HG02571 (cell line): ENCODE results near the gene SLFN12L.
"Not testable (repeated sequence)": the region's sequence is repeated elsewhere in the genome, so short reads cannot be mapped to it uniquely, and the experiment has no call there.

ENCODE experiments used
- ATAC-seq: cut with Tn5 transposase; IDR thresholded peaks from one replicate; pipeline ENCODE4 v1.9.1; 2021; ENCODE audit warnings: mild to moderate bottlenecking, moderate library complexity; ENCODE audit not compliant: unreplicated experiment

The SLFN12L gene

GRCh38 chr17:35543856-35544255, 6.4 kb upstream of the SLFN12L start:
- ATAC-seq, result no peak

DNA sequence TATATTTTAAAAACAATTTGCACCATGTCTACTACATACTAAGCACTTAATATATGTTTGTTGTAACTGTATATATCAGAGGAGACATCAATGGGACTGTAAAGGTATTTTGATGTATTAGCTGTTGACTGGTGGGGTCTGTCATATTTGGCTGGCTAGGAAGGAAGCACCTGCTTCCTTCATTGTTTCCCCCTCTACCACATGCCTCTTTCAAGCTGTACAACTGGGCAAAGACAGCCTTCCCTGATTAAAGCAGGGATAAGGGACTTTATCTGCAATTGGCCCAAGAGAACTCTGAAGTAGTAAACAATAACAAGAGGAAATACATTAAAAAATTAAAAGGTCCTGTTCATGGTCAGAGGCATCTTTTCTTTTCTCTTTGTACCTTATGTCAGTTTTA, 5.5 kb upstream of the SLFN12L start:
- no peak for ATAC-seq

DNA sequence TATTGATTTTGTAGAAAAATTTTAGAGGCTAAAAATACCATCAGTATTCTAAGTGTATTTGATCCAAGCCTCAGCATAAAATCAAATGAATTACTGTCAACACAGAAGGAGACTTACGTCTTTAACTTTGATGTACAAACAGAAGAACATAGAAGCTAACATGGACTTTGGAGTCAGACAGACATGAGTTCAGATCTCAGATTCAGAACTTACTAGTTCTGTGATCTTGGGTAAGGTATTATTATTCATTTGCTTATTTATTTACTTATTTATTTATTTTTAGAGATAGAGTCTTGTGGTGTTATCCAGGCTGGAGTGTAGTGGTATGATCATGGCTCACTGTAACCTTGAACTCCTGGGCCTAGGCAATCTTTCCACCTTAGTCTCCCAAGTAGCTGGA, 4.0 kb upstream of the SLFN12L start:
- ATAC-seq, result no peak

DNA sequence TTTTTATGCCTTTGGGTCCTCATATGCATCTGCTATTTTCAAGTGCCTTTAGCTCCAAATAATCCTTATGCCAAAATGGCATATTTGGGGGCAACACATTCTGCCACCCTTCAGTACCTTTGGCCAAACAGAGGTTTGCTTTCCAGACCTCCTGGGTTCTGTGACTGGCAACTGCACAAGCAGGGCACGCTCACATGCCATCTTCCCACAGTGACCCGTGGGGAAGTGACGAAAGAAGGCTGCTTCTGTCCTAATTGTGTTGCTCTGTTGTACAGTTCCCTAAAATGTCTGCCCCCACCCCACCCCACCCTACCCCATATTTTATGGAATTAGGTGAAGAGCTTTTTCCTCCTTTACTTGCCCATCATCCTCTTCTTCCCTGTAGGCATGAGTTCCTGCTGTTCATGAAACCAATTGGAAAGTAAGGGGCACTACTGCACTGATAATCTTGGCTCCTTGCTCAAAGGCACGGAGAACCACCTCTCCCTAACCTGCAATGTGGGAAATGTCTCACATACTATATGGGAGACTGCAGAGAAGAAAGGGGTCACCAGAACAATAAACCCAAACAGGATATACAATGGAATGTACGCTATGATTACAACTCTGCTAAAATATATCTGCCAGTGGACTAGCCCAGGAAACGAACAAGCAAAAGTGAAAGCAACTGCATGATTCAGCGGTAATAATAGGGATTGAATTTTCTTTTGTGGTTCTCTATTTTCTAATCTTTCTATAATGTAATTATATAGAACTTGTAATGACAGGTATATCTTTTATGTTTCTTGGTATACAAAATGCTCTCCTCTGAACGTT, 3.3 kb upstream of the SLFN12L start:
- no peak for ATAC-seq

GRCh38 chr17:35539659-35540026, 2.2 kb upstream of the SLFN12L start:
- no peak for ATAC-seq

GRCh38 chr17:35536664-35537171, 760 bp downstream of the SLFN12L start:
- ATAC-seq, result no peak

DNA sequence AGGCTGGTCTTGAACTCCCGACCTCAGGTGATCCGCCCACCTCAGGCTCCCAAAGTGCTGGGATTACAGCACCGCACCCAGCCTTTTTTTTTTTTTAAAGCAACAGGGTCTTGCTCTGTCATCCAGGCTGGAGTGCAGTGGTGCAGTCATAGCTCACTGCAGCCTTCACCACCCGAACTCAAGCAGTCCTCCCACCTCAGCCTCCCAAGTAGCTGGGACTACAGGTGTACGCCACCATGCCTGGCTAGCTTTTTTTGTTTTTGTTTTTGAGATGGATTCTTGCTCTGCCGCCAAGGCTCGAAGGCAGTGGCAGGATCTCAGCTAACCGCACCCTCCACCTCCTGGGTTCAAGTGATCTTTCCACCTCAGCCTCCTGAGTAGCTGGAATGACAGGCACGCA, 2.1 kb downstream of the SLFN12L start:
- not testable (repeated sequence) for ATAC-seq

DNA sequence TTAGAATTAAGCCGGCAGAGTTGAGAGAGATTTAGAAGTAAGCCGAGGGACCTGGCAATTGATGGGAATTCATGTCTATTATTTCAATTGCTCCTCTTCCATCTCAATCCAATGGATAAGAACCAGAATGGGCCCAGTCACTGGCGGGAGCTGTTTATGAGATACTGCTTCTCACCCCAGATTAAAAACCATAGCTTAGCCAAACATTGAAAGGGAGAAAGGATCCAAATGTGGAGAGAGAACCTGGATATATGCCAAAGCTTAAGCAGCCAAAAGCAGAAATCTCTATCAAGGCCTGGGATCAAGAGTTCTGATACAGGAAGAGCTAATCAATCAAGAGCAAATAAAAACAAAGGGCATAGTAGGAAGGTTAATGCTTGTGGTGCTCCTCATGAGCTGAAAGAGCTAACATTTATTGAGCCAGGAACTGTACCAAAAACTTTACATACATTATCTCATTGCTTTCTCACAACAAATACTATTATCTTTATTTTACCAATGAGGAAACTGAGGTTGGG, 2.8 kb downstream of the SLFN12L start:
- ATAC-seq, result no peak

DNA sequence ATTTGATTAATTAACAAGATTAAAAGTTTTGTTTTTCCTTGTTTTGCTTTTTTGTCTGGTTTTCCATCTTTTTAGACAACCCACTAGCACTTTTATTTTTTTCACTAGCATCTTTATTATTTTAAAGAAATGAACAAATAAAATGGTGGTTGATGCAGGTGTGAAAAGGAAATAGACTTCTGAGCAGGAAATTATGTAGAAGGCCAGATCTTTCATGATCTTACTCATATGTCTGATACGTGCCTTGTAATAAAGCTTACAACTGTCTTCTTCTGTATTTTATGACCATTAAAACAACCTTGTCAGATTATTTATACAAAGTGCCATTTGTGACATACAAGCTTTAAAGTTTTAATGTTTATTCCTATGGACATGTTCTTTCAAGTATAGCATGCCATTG, 6.3 kb downstream of the SLFN12L start:
- ATAC-seq, result no peak

DNA sequence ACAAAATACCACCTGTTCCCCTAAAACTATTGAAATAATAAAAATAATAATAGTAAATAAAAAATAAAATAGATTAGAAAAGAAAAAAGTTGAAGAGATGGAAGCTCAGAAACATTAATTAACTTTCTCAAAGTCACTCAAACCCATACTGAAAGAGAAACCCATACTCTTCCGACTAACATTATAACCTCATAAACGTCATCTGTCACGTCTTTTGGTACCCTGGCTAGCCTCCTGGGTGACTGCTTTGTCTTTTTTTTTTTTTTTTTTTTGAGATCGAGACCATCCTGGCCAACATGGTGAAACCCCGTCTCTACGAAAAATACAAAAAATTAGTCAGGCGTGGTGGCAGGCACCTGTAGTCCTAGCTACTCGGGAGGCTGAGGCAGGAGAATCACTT, 7.6 kb downstream of the SLFN12L start:
- no peak for ATAC-seq

- not testable (repeated sequence) for ATAC-seq
These were observed 8.2 kb downstream of the SLFN12L start for GRCh38 chr17:35529326-35529725.

DNA sequence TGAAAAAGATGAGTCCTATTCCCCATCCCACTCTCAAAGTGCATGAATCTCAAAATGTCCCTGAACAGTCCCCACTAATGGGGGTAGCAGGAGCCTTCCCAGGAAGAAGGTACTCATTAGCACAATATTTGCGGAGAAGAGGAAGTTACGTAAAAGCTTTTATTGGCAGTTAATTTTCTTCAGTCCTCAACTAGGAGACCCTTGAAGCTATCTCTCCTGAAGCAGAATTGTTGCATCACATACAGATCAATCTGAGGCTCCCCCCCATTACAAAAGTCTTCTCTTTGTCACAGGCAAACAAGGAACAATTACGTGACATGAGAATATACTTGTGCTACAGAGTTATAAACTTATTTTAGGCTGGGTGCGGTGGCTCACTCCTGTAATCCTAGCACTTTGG, 14.2 kb downstream of the SLFN12L start:
- no peak for ATAC-seq

DNA sequence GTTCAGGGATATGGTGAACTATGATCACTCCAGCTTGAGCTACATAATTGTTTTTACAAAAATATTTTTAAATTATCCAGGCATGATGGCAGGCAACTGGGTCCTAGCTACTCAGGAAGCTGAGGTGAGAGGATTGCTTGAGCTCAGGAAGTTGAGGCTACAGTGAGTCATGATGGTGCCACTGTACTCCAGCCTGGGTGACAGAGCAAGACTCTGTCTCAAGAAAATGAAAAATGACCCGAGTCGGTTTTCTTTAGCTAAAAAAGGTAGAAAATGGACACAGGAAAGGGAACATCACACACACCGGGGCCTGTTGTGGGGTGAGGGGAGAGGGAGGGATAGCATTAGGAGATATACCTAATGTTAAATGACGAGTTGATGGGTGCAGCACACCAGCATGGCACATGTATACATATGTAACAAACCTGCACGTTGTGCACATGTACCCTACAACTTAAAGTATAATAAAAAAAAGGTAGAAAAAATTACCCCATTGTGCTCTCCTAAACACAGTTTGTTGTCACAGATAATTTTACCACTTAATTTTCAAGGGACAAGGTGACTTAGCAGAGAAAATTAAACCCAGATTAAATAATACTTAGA, 15.7 kb downstream of the SLFN12L start:
- not testable (repeated sequence) for ATAC-seq

GRCh38 chr17:35521150-35521549, 16.3 kb downstream of the SLFN12L start:
- ATAC-seq, result no peak

DNA sequence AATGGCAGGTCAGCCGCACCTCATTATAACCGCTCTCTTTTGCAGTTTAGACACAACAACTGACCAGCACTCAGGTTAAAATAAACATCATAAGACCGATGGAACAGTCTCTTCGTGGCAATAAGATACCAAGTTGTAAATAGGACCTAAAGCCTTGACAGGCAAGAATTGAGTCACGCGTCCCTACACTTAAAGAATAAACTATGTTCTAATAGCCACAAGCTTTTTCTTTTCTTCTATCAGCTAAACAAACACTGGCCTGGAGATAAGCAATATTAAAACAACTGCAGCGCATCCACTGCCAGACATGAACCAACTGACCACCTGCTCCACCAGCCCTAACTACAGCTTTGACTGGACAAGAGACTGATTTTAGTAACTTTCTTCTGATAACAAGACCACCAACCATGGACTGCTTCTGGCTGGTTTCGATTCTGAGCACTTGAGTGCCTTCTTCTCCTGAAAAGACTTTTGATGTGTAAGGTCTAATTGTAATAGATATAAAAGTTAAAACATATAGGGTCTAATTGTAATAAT, 17.5 kb downstream of the SLFN12L start:
- no peak for ATAC-seq

- ATAC-seq, result no peak
These were observed 18.0 kb downstream of the SLFN12L start for GRCh38 chr17:35519439-35519838.

GRCh38 chr17:35518431-35518830, 19.0 kb downstream of the SLFN12L start:
- not testable (repeated sequence) for ATAC-seq

GRCh38 chr17:35515027-35515426, 22.5 kb downstream of the SLFN12L start:
- ATAC-seq, result no peak

DNA sequence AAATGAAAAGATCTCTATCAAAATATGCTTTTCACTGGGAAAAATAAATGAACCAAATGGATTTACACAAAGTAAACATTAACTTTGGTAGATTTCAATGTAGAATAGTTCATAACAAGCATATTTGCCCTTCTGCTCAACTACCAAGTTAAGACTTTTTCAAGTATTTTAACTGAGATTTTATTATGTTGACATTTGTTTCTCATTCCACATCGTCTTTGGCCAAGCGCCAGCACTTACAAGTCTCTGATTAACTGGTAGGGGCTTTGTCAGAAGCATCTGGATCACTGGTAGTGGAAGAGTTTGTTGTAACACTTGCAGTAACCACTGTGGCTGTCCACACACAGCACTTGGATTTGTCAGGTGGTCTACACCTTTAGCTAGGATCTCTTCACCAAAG, 22.9 kb downstream of the SLFN12L start:
- no peak for ATAC-seq

- no peak for ATAC-seq
These were observed 27.4 kb downstream of the SLFN12L start for GRCh38 chr17:35510052-35510451.

DNA sequence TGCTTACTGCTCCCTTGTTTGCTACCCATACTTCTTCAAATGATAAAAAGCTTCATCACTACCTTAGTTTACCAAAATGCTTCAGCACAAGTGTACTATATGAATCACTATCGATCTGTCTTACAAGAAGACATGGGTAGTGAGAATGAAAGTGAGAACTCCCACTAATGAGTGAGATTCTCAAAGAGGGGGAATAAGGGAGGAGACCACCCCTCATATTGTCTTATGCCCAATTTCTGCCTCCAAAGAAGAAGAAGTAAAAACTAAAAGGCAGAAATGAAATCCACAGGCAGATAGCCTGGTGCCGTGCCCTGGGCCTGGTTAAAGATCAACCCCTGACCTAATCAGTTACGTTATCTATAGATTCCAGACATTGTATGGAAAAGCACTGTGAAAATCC, 29.8 kb downstream of the SLFN12L start:
- ATAC-seq, result not testable (repeated sequence)

DNA sequence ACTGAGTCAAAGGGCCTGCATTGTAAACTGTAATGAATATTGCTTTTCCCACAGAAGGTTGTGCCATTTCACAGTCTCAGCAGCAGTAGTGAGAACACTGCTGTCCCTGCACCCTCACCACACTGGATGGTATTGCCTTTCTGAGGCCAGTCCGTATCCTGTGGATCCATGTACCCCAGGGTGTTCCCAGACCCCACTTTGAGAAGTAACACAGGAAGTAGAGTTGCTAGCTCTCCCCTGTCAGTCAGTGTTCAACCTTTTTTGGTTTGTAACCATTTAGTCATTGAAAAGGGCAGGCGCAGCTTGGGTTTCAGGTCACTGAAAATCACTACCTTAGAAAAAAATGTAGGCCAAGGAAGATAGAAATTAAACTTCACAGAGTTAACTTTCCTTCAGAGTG, 37.9 kb downstream of the SLFN12L start:
- no peak for ATAC-seq
